Esophagus squamous epithelium (tissue), 5 donors: ENCODE results near the gene HPN. TPM values are rescaled to one million over a fixed set of nuclear protein-coding genes. Genes with fewer than 3 reads are reported as not detected.
A peak's percentile ranks its signal among the peaks of the same experiment; 100 is the strongest.
"Not testable (repeated sequence)": the region's sequence is repeated elsewhere in the genome, so short reads cannot be mapped to it uniquely, and the experiment has no call there.

Experiments
- DNase-seq: peaks from one replicate; lab custom pipeline; 2025; lab: John Stamatoyannopoulos, UW
- H3K27ac ChIP-seq, 4 donors: fragments of 200-600 bp; sonication (generic); one replicate each; pipeline ENCODE4 v1.5.1; 2016 to 2019; ENCODE audit warnings: mild to moderate bottlenecking in 1 of 4
- H3K27me3 ChIP-seq, 4 donors: fragments of 200-600 bp; sonication (generic); 1 replicate in 3 of 4; 2 replicates in 1 of 4; pipeline versions ENCODE4 v1.5.1 to v1.6.0; 2017 to 2021; ENCODE audit warnings: antibody characterized with exemption in 1 of 4
- H3K36me3 ChIP-seq, 3 donors: fragments of 200-600 bp; sonication (generic); one replicate each; pipeline ENCODE4 v1.5.1; 2016 to 2019
- H3K4me1 ChIP-seq, 3 donors: fragments of 200-600 bp; sonication (generic); one replicate each; pipeline ENCODE4 v1.5.1; 2017 to 2019
- H3K4me3 ChIP-seq, 4 donors: fragments of 200-600 bp; sonication (generic); 1 replicate in 3 of 4; 2 replicates in 1 of 4; pipeline ENCODE4 v1.5.1; 2016 to 2019; ENCODE audit warnings: mild to moderate bottlenecking in 2 of 4, moderate library complexity in 1 of 4
- H3K9me3 ChIP-seq, 3 donors: fragments of 200-600 bp; sonication (generic); one replicate each; pipeline ENCODE4 v1.5.1; 2016 to 2019
- CTCF ChIP-seq, 6 experiments: fragments of 450-650 bp in 4 of 6; fragments of 200-600 bp in 2 of 6; sonication (generic) in 2 of 6; IDR thresholded peaks; one replicate each; pipeline ENCODE4 v1.5.1; 2016 to 2019; ENCODE audit warnings: antibody characterized with exemption in 6 of 6, mild to moderate bottlenecking in 4 of 6, moderate library complexity in 4 of 6
- POLR2A ChIP-seq, 4 donors: fragments of 450-650 bp; IDR thresholded peaks; one replicate each; pipeline ENCODE4 v1.6.1; 2017; ENCODE audit warnings: antibody characterized with exemption in 4 of 4, mild to moderate bottlenecking in 4 of 4, moderate library complexity in 3 of 4
- WGBS, 2 donors: methylation state at CpG; one replicate each; pipeline ENCODE4 v1.1.5; 2018; 5-methylcytosine and 5-hydroxymethylcytosine counted together
- intact Hi-C: fragments of 100-400 bp; cut with DNase I; formaldehyde crosslinking; loops from one replicate; pipeline ENCODE4 v1.15.0; 2022
- total RNA-seq, 4 donors: library from RNA; depleted of rRNA; stranded (reverse); fragments of >200 nt; gene quantifications; one replicate each; pipeline ENCODE4 v1.1.0, GENCODE V29; 2016
- donor health status: DM: yes; HTN: yes; CAD: no.

The HPN gene
- total RNA-seq, 4 donors from 2014 or later: 0.19 to 0.47 TPM; not detected in 2

- TF ChIP-seq POLR2A (IDR thresholded peaks at IDR 0.05) (no peak), CTCF (IDR thresholded peaks at IDR 0.05) (peak in 3 of 6 experiments; percentile 10 to 47 (median 16))
- no peak overlapping the region for H3K4me3 ChIP-seq
- 45 to 62% methylated on average over 3 to 6 of the region's 10 CpGs for WGBS, 2 donors
- H3K9me3 ChIP-seq: no peaks in the 10 kb centered on the region
- intact Hi-C loops: no loop called here
- H3K4me1 ChIP-seq: peaks cover 13 to 14% (median 13%) of the 10 kb centered on the region in 3 donors
- peak overlapping the region in 1 of 4 donors; percentile 28 for H3K27ac ChIP-seq
- H3K27me3 ChIP-seq: peaks cover 0 to 32% (median 0%) of the 10 kb centered on the region in 4 donors
- no peaks in the 10 kb centered on the region for H3K36me3 ChIP-seq
- DNase-seq: no peak
Measured at GRCh38 chr19:35045667-35046300, 4.3 kb downstream of the HPN start.

GRCh38 chr19:35046461-35046860, 4.9 kb downstream of the HPN start:
- DNase-seq: no peak
- no peaks in the 10 kb centered on the region for H3K9me3 ChIP-seq
- H3K36me3 ChIP-seq: no peaks in the 10 kb centered on the region
- H3K4me1 ChIP-seq: peaks cover 6 to 7% (median 6%) of the 10 kb centered on the region in 3 donors
- H3K27me3 ChIP-seq: peaks cover 0 to 25% (median 0%) of the 10 kb centered on the region in 4 donors
- 89 to 90% methylated on average over 3 to 4 of the region's 5 CpGs for WGBS, 2 donors
- no peak overlapping the region for H3K27ac ChIP-seq
- no peak overlapping the region for H3K4me3 ChIP-seq
- TF ChIP-seq CTCF (IDR thresholded peaks at IDR 0.05): no peak
- TF ChIP-seq POLR2A (IDR thresholded peaks at IDR 0.05): no peak
- intact Hi-C loops: no loop called here

- Histone ChIP-seq H3K36me3 (no peaks in the 10 kb centered on the region), H3K9me3 (no peaks in the 10 kb centered on the region), H3K27me3 (peaks cover 0 to 2% (median 0%) of the 10 kb centered on the region in 4 donors), H3K4me1 (no peaks in the 10 kb centered on the region), H3K27ac (no peak overlapping the region), H3K4me3 (no peak overlapping the region)
- no peak for DNase-seq
- TF ChIP-seq CTCF (IDR thresholded peaks at IDR 0.05) (no peak), POLR2A (IDR thresholded peaks at IDR 0.05) (no peak)
- intact Hi-C loops: no loop called here
- WGBS, 2 donors: 33 to 74% methylated on average over 4 to 5 of the region's 12 CpGs
Measured at GRCh38 chr19:35048911-35049411, 7.4 kb downstream of the HPN start.

- 61 to 86% methylated on average over 3 to 5 of the region's 5 CpGs for WGBS, 2 donors
Measured at GRCh38 chr19:35049456-35049855, 7.9 kb downstream of the HPN start.

GRCh38 chr19:35050662-35051061, 9.1 kb downstream of the HPN start:
- DNase-seq, intact Hi-C loops: not testable (repeated sequence)

More at GRCh38 chr19:35049456-35049855, 7.9 kb downstream of the HPN start:
- no peaks in the 10 kb centered on the region for H3K9me3 ChIP-seq
- H3K36me3 ChIP-seq: no peaks in the 10 kb centered on the region
- H3K27me3 ChIP-seq: no peaks in the 10 kb centered on the region
- H3K4me3 ChIP-seq: no peak overlapping the region
- no peak overlapping the region for H3K27ac ChIP-seq
- intact Hi-C loops: no loop called here
- no peaks in the 10 kb centered on the region for H3K4me1 ChIP-seq
- no peak for TF ChIP-seq CTCF (IDR thresholded peaks at IDR 0.05)
- TF ChIP-seq POLR2A (IDR thresholded peaks at IDR 0.05): no peak
- DNase-seq: no peak

GRCh38 chr19:35051268-35051667, 9.7 kb downstream of the HPN start:
- H3K4me1 ChIP-seq, intact Hi-C loops, H3K36me3 ChIP-seq, H3K9me3 ChIP-seq, H3K4me3 ChIP-seq, DNase-seq, H3K27ac ChIP-seq: not testable (repeated sequence)
- H3K27me3 ChIP-seq: peaks cover 0 to 16% (median 0%) of the 10 kb centered on the region in 4 donors
- 90% methylated on average over 4 of the region's 4 CpGs for WGBS, 2 donors

More at GRCh38 chr19:35050662-35051061, 9.1 kb downstream of the HPN start:
- WGBS, 2 donors: 81 to 96% methylated on average over 2 of the region's 2 CpGs
- not testable (repeated sequence) for H3K27ac ChIP-seq, H3K9me3 ChIP-seq, H3K4me1 ChIP-seq, H3K36me3 ChIP-seq, H3K4me3 ChIP-seq
- peaks cover 0 to 10% (median 0%) of the 10 kb centered on the region in 4 donors for H3K27me3 ChIP-seq
